OCI-LY1 (cell line): ENCODE results near the gene DUSP14.
"Not testable (repeated sequence)": the region's sequence is repeated elsewhere in the genome, so short reads cannot be mapped to it uniquely, and the experiment has no call there.

Experiments
- EZH2 ChIP-seq: fragments of 200-600 bp; sonication (generic), shearing (Covaris generic); IDR thresholded peaks from 2 replicates; pipeline ENCODE4 v1.8.0; 2017; ENCODE audit warnings: borderline replicate concordance, mixed run types, mild to moderate bottlenecking, antibody characterized with exemption, low read length, moderate library complexity, mixed read lengths
- TF ChIP-seq, protein P1 (sequence below): fragments of 200-600 bp; sonication (generic), shearing (Covaris generic); IDR thresholded peaks from 2 replicates; pipeline ENCODE4 v1.5.1; 2017; ENCODE audit warnings: mild to moderate bottlenecking, antibody characterized with exemption, low read length, moderate library complexity, mixed read lengths

GRCh38 chr17:37457801-37458200 is 31.9 kb upstream of the DUSP14 start:
- TF ChIP-seq, protein P1, sequence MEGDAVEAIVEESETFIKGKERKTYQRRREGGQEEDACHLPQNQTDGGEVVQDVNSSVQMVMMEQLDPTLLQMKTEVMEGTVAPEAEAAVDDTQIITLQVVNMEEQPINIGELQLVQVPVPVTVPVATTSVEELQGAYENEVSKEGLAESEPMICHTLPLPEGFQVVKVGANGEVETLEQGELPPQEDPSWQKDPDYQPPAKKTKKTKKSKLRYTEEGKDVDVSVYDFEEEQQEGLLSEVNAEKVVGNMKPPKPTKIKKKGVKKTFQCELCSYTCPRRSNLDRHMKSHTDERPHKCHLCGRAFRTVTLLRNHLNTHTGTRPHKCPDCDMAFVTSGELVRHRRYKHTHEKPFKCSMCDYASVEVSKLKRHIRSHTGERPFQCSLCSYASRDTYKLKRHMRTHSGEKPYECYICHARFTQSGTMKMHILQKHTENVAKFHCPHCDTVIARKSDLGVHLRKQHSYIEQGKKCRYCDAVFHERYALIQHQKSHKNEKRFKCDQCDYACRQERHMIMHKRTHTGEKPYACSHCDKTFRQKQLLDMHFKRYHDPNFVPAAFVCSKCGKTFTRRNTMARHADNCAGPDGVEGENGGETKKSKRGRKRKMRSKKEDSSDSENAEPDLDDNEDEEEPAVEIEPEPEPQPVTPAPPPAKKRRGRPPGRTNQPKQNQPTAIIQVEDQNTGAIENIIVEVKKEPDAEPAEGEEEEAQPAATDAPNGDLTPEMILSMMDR, result not testable (repeated sequence)
- TF ChIP-seq EZH2, result not testable (repeated sequence)
